Prostate gland (tissue), 2 donors: ENCODE measurements around the gene ALDH6A1. TPM values are rescaled to one million over a fixed set of nuclear protein-coding genes. Genes with fewer than 3 reads are reported as not detected.
"Not testable (repeated sequence)": the region's sequence is repeated elsewhere in the genome, so short reads cannot be mapped to it uniquely, and the experiment has no call there.

Experiments
- DNase-seq: peaks from one replicate; pipeline ENCODE4 v3.0.0-alpha.2; 2019; ENCODE audit warnings: low spot score
- H3K27ac ChIP-seq, 2 donors: fragments of 200-600 bp; sonication (generic); 2 replicates each; pipeline ENCODE4 v1.5.1; 2017 to 2019
- H3K27me3 ChIP-seq: fragments of 200-600 bp; sonication (generic); replicated peaks from 2 replicates; pipeline ENCODE4 v1.5.1; 2019; ENCODE audit not compliant: insufficient read depth
- H3K36me3 ChIP-seq, 2 donors: fragments of 200-600 bp; sonication (generic); 1 replicate in 1 of 2; 2 replicates in 1 of 2; pipeline versions ENCODE4 v1.5.1 to v1.8.1; 2017 to 2019
- H3K4me1 ChIP-seq: fragments of 200-600 bp; sonication (generic); replicated peaks from 2 replicates; pipeline ENCODE4 v1.5.1; 2019
- H3K4me3 ChIP-seq, 2 donors: fragments of 200-600 bp; sonication (generic); 2 replicates each; pipeline ENCODE4 v1.5.1; 2017 to 2019
- H3K9me3 ChIP-seq: fragments of 200-600 bp; sonication (generic); 2 replicates; pipeline ENCODE4 v1.5.1; 2017
- CTCF ChIP-seq, 4 experiments: fragments of 200-600 bp in 2 of 4; fragments of 450-650 bp in 2 of 4; sonication (generic) in 2 of 4; IDR thresholded peaks; 1 replicate in 3 of 4; 2 replicates in 1 of 4; pipeline ENCODE4 v1.5.1; 2016 to 2019; ENCODE audit warnings: antibody characterized with exemption in 4 of 4, mild to moderate bottlenecking in 2 of 4, moderate library complexity in 2 of 4
- POLR2A ChIP-seq: fragments of 450-650 bp; IDR thresholded peaks from one replicate; pipeline ENCODE4 v1.6.1; 2016; ENCODE audit warnings: antibody characterized with exemption, mild to moderate bottlenecking
- POLR2AphosphoS5 ChIP-seq: sonication (generic); formaldehyde crosslinking; IDR thresholded peaks from one replicate; pipeline ENCODE4 v1.6.1; 2017; ENCODE audit warnings: antibody characterized with exemption
- WGBS: methylation state at CpG from one replicate; pipeline ENCODE4 v1.1.5; 2018; 5-methylcytosine and 5-hydroxymethylcytosine counted together
- intact Hi-C: fragments of 100-400 bp; cut with DNase I; formaldehyde crosslinking; loops from one replicate; pipeline ENCODE4 v1.14.2; 2022
- total RNA-seq, 2 donors: library from RNA; depleted of rRNA; stranded (reverse); fragments of >200 nt; gene quantifications; one replicate each; pipeline ENCODE4 v1.1.0, GENCODE V29; 2016

Gene ALDH6A1
- total RNA-seq: 10 to 100 TPM; 78.2 to 85.8 TPM

GRCh38 chr14:74084277-74085046 lies at the start of gene ALDH6A1, which contains the start of gene LIN52:
ALDH6A1 (minus strand) TSS chr14:74084453; CDS start chr14:74084394, 59 bp downstream.
LIN52 (plus strand) TSS chr14:74084956; CDS start chr14:74084975, 19 bp downstream.
- Histone ChIP-seq H3K4me3 (peak within 1 kb of the TSS; percentile 64 to 92), H3K4me1 (no peaks in the 10 kb centered on the region), H3K9me3 (no peaks in the 10 kb centered on the region), H3K36me3 (no peaks in the 10 kb centered on the region), H3K27me3 (no peaks in the 10 kb centered on the region), H3K27ac (peak within 1 kb of the TSS; percentile 93 to 94)
- DNase-seq: peak; percentile 100
- intact Hi-C loops: no loop called here
- WGBS: under 1% methylated on average over 46 of the region's 46 CpGs
- TF ChIP-seq CTCF (IDR thresholded peaks at IDR 0.05) (peak in 2 of 4 experiments; percentile 24 to 31), POLR2A (peak; percentile 98), POLR2AphosphoS5 (peak; percentile 93)

- no peak overlapping the region for H3K4me3 ChIP-seq
- no peak for TF ChIP-seq POLR2AphosphoS5
- no peak for TF ChIP-seq CTCF (IDR thresholded peaks at IDR 0.05)
- no peaks in the 10 kb centered on the region for H3K27me3 ChIP-seq
- intact Hi-C loops: no loop called here
- no peaks in the 10 kb centered on the region for H3K9me3 ChIP-seq
- no peak overlapping the region for H3K27ac ChIP-seq
- H3K36me3 ChIP-seq: no peaks in the 10 kb centered on the region
- no peak for DNase-seq
- 91% methylated on average over 1 of the region's 1 CpG for WGBS
- no peaks in the 10 kb centered on the region for H3K4me1 ChIP-seq
Observed at GRCh38 chr14:74127634-74128033, 43.4 kb upstream of the ALDH6A1 start.

GRCh38 chr14:74126315-74127013 lies 42.2 kb upstream of the ALDH6A1 start:
- intact Hi-C loops: no loop called here
- no peak overlapping the region for H3K27ac ChIP-seq
- no peaks in the 10 kb centered on the region for H3K9me3 ChIP-seq
- no peaks in the 10 kb centered on the region for H3K4me1 ChIP-seq
- H3K27me3 ChIP-seq: no peaks in the 10 kb centered on the region
- no peak for TF ChIP-seq CTCF (IDR thresholded peaks at IDR 0.05)
- TF ChIP-seq POLR2A: no peak
- no peaks in the 10 kb centered on the region for H3K36me3 ChIP-seq
- 100% methylated on average over 1 of the region's 1 CpG for WGBS
- DNase-seq: no peak
- no peak overlapping the region for H3K4me3 ChIP-seq

GRCh38 chr14:74125487-74125886 lies 41.2 kb upstream of the ALDH6A1 start:
- intact Hi-C loops, DNase-seq, H3K4me3 ChIP-seq, H3K27ac ChIP-seq, H3K4me1 ChIP-seq, H3K36me3 ChIP-seq, H3K27me3 ChIP-seq, H3K9me3 ChIP-seq: not testable (repeated sequence)
- WGBS: 77% methylated on average over 5 of the region's 5 CpGs

- not testable (repeated sequence) for H3K9me3 ChIP-seq, DNase-seq, H3K4me3 ChIP-seq, H3K4me1 ChIP-seq, H3K27me3 ChIP-seq, H3K36me3 ChIP-seq, H3K27ac ChIP-seq
- intact Hi-C loops: loop anchor here (5.0 kb wide), 1 partner anchor 141 kb away; no protein-coding TSS in a partner anchor
- peak in 2 of 4 experiments; percentile 46 to 58 for TF ChIP-seq CTCF (IDR thresholded peaks at IDR 0.05)
- 92% methylated on average over 12 of the region's 13 CpGs for WGBS
Observed at GRCh38 chr14:74111395-74112216, 27.4 kb upstream of the ALDH6A1 start.
